Transverse colon (tissue), 4 donors: Measurements from ENCODE around the gene SON.

Experiments used
- CTCF ChIP-seq, 5 experiments: fragments of 200-600 bp in 3 of 5; fragments of 450-650 bp in 2 of 5; sonication (generic) in 3 of 5; IDR thresholded peaks; 1 replicate in 2 of 5; 2 replicates in 3 of 5; pipeline ENCODE4 v1.5.1; 2016 to 2017; ENCODE audit warnings: antibody characterized with exemption in 5 of 5, inconsistent platforms in 3 of 5, mild to moderate bottlenecking in 2 of 5, moderate library complexity in 1 of 5
- EP300 ChIP-seq: sonication (generic); formaldehyde crosslinking; IDR thresholded peaks from one replicate; pipeline ENCODE4 v1.6.1; 2017; ENCODE audit warnings: antibody characterized with exemption, low read depth
- POLR2A ChIP-seq: fragments of 450-650 bp; IDR thresholded peaks from one replicate; pipeline ENCODE4 v1.6.1; 2016; ENCODE audit warnings: antibody characterized with exemption, mild to moderate bottlenecking, moderate library complexity
- POLR2AphosphoS5 ChIP-seq, 3 donors: sonication (generic); formaldehyde crosslinking; IDR thresholded peaks; one replicate each; pipeline ENCODE4 v1.6.1; 2016; ENCODE audit warnings: antibody characterized with exemption in 3 of 3

- no peak for TF ChIP-seq POLR2A
- TF ChIP-seq CTCF (IDR thresholded peaks at IDR 0.05), result no peak
- no peak for TF ChIP-seq POLR2AphosphoS5 (IDR thresholded peaks at IDR 0.05)
- no peak for TF ChIP-seq EP300
These were observed 19.9 kb upstream of the SON start for GRCh38 chr21:33522953-33523349.
